Frontal cortex (tissue), 4 donors: Measurements from ENCODE around the gene CDKN2AIPNL. TPM values are rescaled to one million over a fixed set of nuclear protein-coding genes. Genes with fewer than 3 reads are reported as not detected.

ENCODE experiments used
- DNase-seq, 2 donors: peaks; one replicate each; pipeline ENCODE4 v3.0.0; 2012; ENCODE audit warnings: low spot score in 2 of 2
- FAIRE-seq: peaks from 2 replicates; lab custom pipeline; 2012; peaks lifted over from hg19 to GRCh38; lab: Jason Lieb, UNC
- total RNA-seq: library from RNA; depleted of rRNA; stranded (reverse); fragments of >200 nt; gene quantifications from one replicate; pipeline ENCODE4 v1.2.3, GENCODE V29; 2014
- donor health status: control.
- donor health status: control.
- donor health status: control.

CDKN2AIPNL gene
- 68.1 TPM for total RNA-seq

- no peak for FAIRE-seq
- DNase-seq, result peak; percentile 93 to 94
Measured at GRCh38 chr5:134411546-134412266, at the start of gene CDKN2AIPNL. Gene CDKN2AIPNL, minus strand, starts transcription at chr5:134411881. Its CDS starts 27 bp downstream, at chr5:134411854.

GRCh38 chr5:134460551-134460950, 48.9 kb upstream of the CDKN2AIPNL start:
- DNase-seq, result no peak
- FAIRE-seq, result no peak

GRCh38 chr5:134459491-134459890, 47.8 kb upstream of the CDKN2AIPNL start:
- no peak for DNase-seq
- no peak for FAIRE-seq

GRCh38 chr5:134459010-134459403, 47.3 kb upstream of the CDKN2AIPNL start:
- DNase-seq (no peak), FAIRE-seq (no peak)

- no peak for DNase-seq
- FAIRE-seq, result no peak
Measured at GRCh38 chr5:134458234-134459009, 46.7 kb upstream of the CDKN2AIPNL start.

GRCh38 chr5:134457801-134458200, 46.1 kb upstream of the CDKN2AIPNL start:
- no peak for DNase-seq
- FAIRE-seq, result no peak

- no peak for DNase-seq
- FAIRE-seq, result no peak
Measured at GRCh38 chr5:134456825-134457224, 45.1 kb upstream of the CDKN2AIPNL start.

GRCh38 chr5:134455466-134455865, 43.8 kb upstream of the CDKN2AIPNL start:
- DNase-seq (no peak), FAIRE-seq (no peak)

GRCh38 chr5:134453016-134453415, 41.3 kb upstream of the CDKN2AIPNL start:
- DNase-seq (no peak), FAIRE-seq (no peak)

GRCh38 chr5:134451936-134452505, 40.3 kb upstream of the CDKN2AIPNL start:
- FAIRE-seq, result no peak
- DNase-seq, result peak in 1 of 2 donors; percentile 63

GRCh38 chr5:134451225-134451935, 39.7 kb upstream of the CDKN2AIPNL start:
- FAIRE-seq, result no peak
- no peak for DNase-seq

GRCh38 chr5:134450374-134450773, 38.7 kb upstream of the CDKN2AIPNL start:
- no peak for DNase-seq
- no peak for FAIRE-seq

GRCh38 chr5:134449167-134449566, 37.5 kb upstream of the CDKN2AIPNL start:
- no peak for DNase-seq
- FAIRE-seq, result no peak

GRCh38 chr5:134447815-134448520, 36.3 kb upstream of the CDKN2AIPNL start:
- DNase-seq (no peak), FAIRE-seq (no peak)

- no peak for DNase-seq
- FAIRE-seq, result no peak
Measured at GRCh38 chr5:134446938-134447337, 35.3 kb upstream of the CDKN2AIPNL start.

GRCh38 chr5:134445856-134446818, 34.5 kb upstream of the CDKN2AIPNL start:
- DNase-seq, result no peak
- FAIRE-seq, result no peak

GRCh38 chr5:134444941-134445471, 33.3 kb upstream of the CDKN2AIPNL start:
- no peak for DNase-seq
- no peak for FAIRE-seq

GRCh38 chr5:134440201-134440755, 28.6 kb upstream of the CDKN2AIPNL start:
- no peak for DNase-seq
- FAIRE-seq, result no peak
